Measurements from ENCODE around the gene TJP3.

TJP3 gene

GRCh38 chr19:3671680-3672574 is 36.3 kb upstream of the TJP3 start:
- Histone ChIP-seq H3K27me3 (replicated peaks; ENCODE audit: insufficient read depth, low read length) (no peaks in the 10 kb centered on the region), H3K4me3 (ENCODE audit: low read length) (no peak overlapping the region), H3K4me1 (ENCODE audit: low read length) (no peaks in the 10 kb centered on the region), H3K27ac (ENCODE audit: low read length) (no peak overlapping the region), H3K4me2 (ENCODE audit: low read depth, low read length) (no peak overlapping the region), H3K9me3 (replicated peaks; ENCODE audit: insufficient read depth, low read length) (no peaks in the 10 kb centered on the region), H3K36me3 (replicated peaks; ENCODE audit: insufficient read depth, low read length) (no peaks in the 10 kb centered on the region), H3K9me2 (replicated peaks; ENCODE audit: insufficient read depth, low read length) (no peaks in the 10 kb centered on the region), H3K79me2 (ENCODE audit: low read length) (peaks cover 29% of the 10 kb centered on the region), H3F3A (ENCODE audit: insufficient read depth, low read length) (no peaks in the 10 kb centered on the region), H2AFZ (ENCODE audit: low read length) (no peak overlapping the region), H3K9ac (ENCODE audit: low read length) (no peak overlapping the region), H4K20me1 (ENCODE audit: insufficient read depth, low read length) (no peaks in the 10 kb centered on the region)
- no peak for TF ChIP-seq EZH2phosphoT487 (IDR thresholded peaks at IDR 0.05; ENCODE audit: low read length)
- no peak for TF ChIP-seq CTCF (IDR thresholded peaks at IDR 0.05; ENCODE audit: low read length)
- TF ChIP-seq EZH2 (optimal IDR thresholded peaks at IDR 0.05; ENCODE audit: low read depth, low read length) = no peak
- DNase-seq = no peak

GRCh38 chr19:3672575-3672948 is 35.6 kb upstream of the TJP3 start:
- no peak overlapping the region for H2AFZ ChIP-seq (ENCODE audit: low read length)
- no peaks in the 10 kb centered on the region for H3F3A ChIP-seq (ENCODE audit: insufficient read depth, low read length)
- no peaks in the 10 kb centered on the region for H3K36me3 ChIP-seq (replicated peaks; ENCODE audit: insufficient read depth, low read length)
- TF ChIP-seq CTCF (IDR thresholded peaks at IDR 0.05; ENCODE audit: low read length) = no peak
- TF ChIP-seq EZH2phosphoT487 (IDR thresholded peaks at IDR 0.05; ENCODE audit: low read length) = no peak
- no peak for TF ChIP-seq EZH2 (optimal IDR thresholded peaks at IDR 0.05; ENCODE audit: low read depth, low read length)
- no peak overlapping the region for H3K27ac ChIP-seq (ENCODE audit: low read length)
- no peak overlapping the region for H3K4me3 ChIP-seq (ENCODE audit: low read length)
- no peak for DNase-seq
- H3K4me2 ChIP-seq (ENCODE audit: low read depth, low read length) = no peak overlapping the region
- H3K27me3 ChIP-seq (replicated peaks; ENCODE audit: insufficient read depth, low read length) = no peaks in the 10 kb centered on the region
- no peak overlapping the region for H3K9ac ChIP-seq (ENCODE audit: low read length)
- no peaks in the 10 kb centered on the region for H4K20me1 ChIP-seq (ENCODE audit: insufficient read depth, low read length)
- H3K9me2 ChIP-seq (replicated peaks; ENCODE audit: insufficient read depth, low read length) = no peaks in the 10 kb centered on the region
- no peaks in the 10 kb centered on the region for H3K9me3 ChIP-seq (replicated peaks; ENCODE audit: insufficient read depth, low read length)
- H3K4me1 ChIP-seq (ENCODE audit: low read length) = no peaks in the 10 kb centered on the region
- H3K79me2 ChIP-seq (ENCODE audit: low read length) = peaks cover 29% of the 10 kb centered on the region

GRCh38 chr19:3672993-3673392 is 35.2 kb upstream of the TJP3 start:
- no peaks in the 10 kb centered on the region for H3F3A ChIP-seq (ENCODE audit: insufficient read depth, low read length)
- no peaks in the 10 kb centered on the region for H4K20me1 ChIP-seq (ENCODE audit: insufficient read depth, low read length)
- H3K4me2 ChIP-seq (ENCODE audit: low read depth, low read length) = no peak overlapping the region
- H3K4me3 ChIP-seq (ENCODE audit: low read length) = no peak overlapping the region
- no peaks in the 10 kb centered on the region for H3K27me3 ChIP-seq (replicated peaks; ENCODE audit: insufficient read depth, low read length)
- H3K9me2 ChIP-seq (replicated peaks; ENCODE audit: insufficient read depth, low read length) = no peaks in the 10 kb centered on the region
- H3K9me3 ChIP-seq (replicated peaks; ENCODE audit: insufficient read depth, low read length) = no peaks in the 10 kb centered on the region
- no peak overlapping the region for H3K27ac ChIP-seq (ENCODE audit: low read length)
- no peaks in the 10 kb centered on the region for H3K36me3 ChIP-seq (replicated peaks; ENCODE audit: insufficient read depth, low read length)
- no peak overlapping the region for H3K9ac ChIP-seq (ENCODE audit: low read length)
- H3K79me2 ChIP-seq (ENCODE audit: low read length) = peaks cover 29% of the 10 kb centered on the region
- H2AFZ ChIP-seq (ENCODE audit: low read length) = no peak overlapping the region
- no peaks in the 10 kb centered on the region for H3K4me1 ChIP-seq (ENCODE audit: low read length)
- no peak for TF ChIP-seq EZH2 (optimal IDR thresholded peaks at IDR 0.05; ENCODE audit: low read depth, low read length)
- no peak for TF ChIP-seq EZH2phosphoT487 (IDR thresholded peaks at IDR 0.05; ENCODE audit: low read length)
- TF ChIP-seq CTCF (IDR thresholded peaks at IDR 0.05; ENCODE audit: low read length) = no peak
- no peak for DNase-seq
